HepG2 (cell line): ENCODE results near the gene NSMCE4A. TPM values are rescaled to one million over a fixed set of nuclear protein-coding genes. Genes with fewer than 3 reads are reported as not detected.

ENCODE experiments used
- CBX1 ChIP-seq: IDR thresholded peaks from one replicate; pipeline ENCODE4 v1.6.1; 2016; ENCODE audit warnings: antibody characterized with exemption, low read depth
- CEBPB ChIP-seq: IDR thresholded peaks from 2 replicates; pipeline ENCODE4 v1.6.1; 2011; ENCODE audit warnings: low read depth, low read length, improper control_type of control experiment, borderline replicate concordance
- E2F2 ChIP-seq: sonication (generic); formaldehyde crosslinking; IDR thresholded peaks from 2 replicates; pipeline ENCODE4 v1.4.0; 2020; ENCODE audit warnings: missing genetic modification reagents, borderline replicate concordance
- FOXJ3 ChIP-seq: sonication (generic); formaldehyde crosslinking; IDR thresholded peaks from 2 replicates; pipeline ENCODE4 v1.4.0; 2020; ENCODE audit warnings: missing genetic modification reagents, mild to moderate bottlenecking, borderline replicate concordance
- GZF1 ChIP-seq: sonication (generic); formaldehyde crosslinking; IDR thresholded peaks from 2 replicates; pipeline ENCODE4 v1.5.1; 2020; ENCODE audit warnings: mild to moderate bottlenecking, missing genetic modification reagents
- HNRNPL ChIP-seq: fragments of 200-400 bp; formaldehyde crosslinking; IDR thresholded peaks from 2 replicates; pipeline ENCODE4 v1.6.1; 2017; ENCODE audit warnings: mild to moderate bottlenecking, low read depth, low read length
- KDM4B ChIP-seq: sonication (generic); formaldehyde crosslinking; IDR thresholded peaks from 2 replicates; pipeline ENCODE4 v1.4.0; 2020; ENCODE audit warnings: missing genetic modification reagents
- MEF2D ChIP-seq: sonication (generic); formaldehyde crosslinking; IDR thresholded peaks from 2 replicates; pipeline ENCODE4 v1.5.1; 2020; ENCODE audit warnings: mild to moderate bottlenecking, missing genetic modification reagents
- PTBP1 ChIP-seq: fragments of 200-400 bp; formaldehyde crosslinking; IDR thresholded peaks from 2 replicates; pipeline ENCODE4 v1.6.1; 2018; ENCODE audit warnings: low read length, low read depth; ENCODE audit not compliant: poor library complexity, severe bottlenecking
- RBM22 ChIP-seq: fragments of 200-400 bp; formaldehyde crosslinking; optimal IDR thresholded peaks from 2 replicates; pipeline ENCODE3; 2017; ENCODE audit warnings: mild to moderate bottlenecking, low read length, moderate library complexity
- RXRA ChIP-seq: sonication (generic); formaldehyde crosslinking; IDR thresholded peaks from 2 replicates; pipeline ENCODE4 v1.5.1; 2020; ENCODE audit warnings: missing genetic modification reagents
- TBX2 ChIP-seq: sonication (generic); formaldehyde crosslinking; IDR thresholded peaks from 2 replicates; pipeline ENCODE4 v1.5.0; 2020; ENCODE audit warnings: missing genetic modification reagents, mild to moderate bottlenecking, borderline replicate concordance
- ZNF143 ChIP-seq: sonication (generic); formaldehyde crosslinking; IDR thresholded peaks from 2 replicates; pipeline ENCODE4 v1.4.0; 2020; ENCODE audit warnings: missing genetic modification reagents
- ZNF20 ChIP-seq: sonication (generic); formaldehyde crosslinking; IDR thresholded peaks from 2 replicates; pipeline ENCODE4 v1.4.0; 2020; ENCODE audit warnings: mild to moderate bottlenecking, moderate library complexity, missing genetic modification reagents
- ZNF234 ChIP-seq: sonication (generic); formaldehyde crosslinking; conservative IDR thresholded peaks from 2 replicates; pipeline ENCODE4 v1.5.1; 2020; ENCODE audit warnings: mild to moderate bottlenecking, missing genetic modification reagents
- ZNF660 ChIP-seq: sonication (generic); formaldehyde crosslinking; IDR thresholded peaks from 2 replicates; pipeline ENCODE4 v1.5.1; 2020; ENCODE audit warnings: mild to moderate bottlenecking, low read depth, missing genetic modification reagents, borderline replicate concordance
- ZNF678 ChIP-seq: sonication (generic); formaldehyde crosslinking; IDR thresholded peaks from 2 replicates; pipeline ENCODE4 v1.4.0; 2020; ENCODE audit warnings: mild to moderate bottlenecking, missing genetic modification reagents
- ZNF773 ChIP-seq: sonication (generic); formaldehyde crosslinking; IDR thresholded peaks from 2 replicates; pipeline ENCODE4 v1.4.0; 2020; ENCODE audit warnings: missing genetic modification reagents, borderline replicate concordance
- ZNF775 ChIP-seq: sonication (generic); formaldehyde crosslinking; IDR thresholded peaks from 2 replicates; pipeline ENCODE4 v1.4.0; 2020; ENCODE audit warnings: missing genetic modification reagents, mild to moderate bottlenecking, moderate library complexity, borderline replicate concordance
- ZNF788 ChIP-seq: sonication (generic); formaldehyde crosslinking; IDR thresholded peaks from 2 replicates; pipeline ENCODE4 v1.5.0; 2020; ENCODE audit warnings: mild to moderate bottlenecking, missing genetic modification reagents, borderline replicate concordance
- ZNF841 ChIP-seq: sonication (generic); formaldehyde crosslinking; IDR thresholded peaks from 2 replicates; pipeline ENCODE4 v1.8.1; 2023; ENCODE audit warnings: missing genetic modification reagents, borderline replicate concordance
- ZSCAN20 ChIP-seq: sonication (generic); formaldehyde crosslinking; IDR thresholded peaks from 2 replicates; pipeline ENCODE4 v1.4.0; 2020; ENCODE audit warnings: missing genetic modification reagents, mild to moderate bottlenecking, borderline replicate concordance
- polyA plus RNA-seq, 8 experiments: library from polyadenylated mRNA; depleted of rRNA in 3 of 8; stranded (reverse) in 7 of 8; unstranded in 1 of 8; fragments of >200 nt; fragmentation: Illumina TruSeq in 4 of 8; extraction: Trizol in 4 of 8; gene quantifications; 2 replicates each; pipeline versions ENCODE4 v1.2.1 to v1.2.3, GENCODE V29; 2011 to 2016; ENCODE audit warnings: low read depth in 4 of 8, missing spikeins in 1 of 8, mixed read lengths in 1 of 8; ENCODE audit not compliant: insufficient read depth in 1 of 8
- total RNA-seq, 5 experiments: library from RNA; depleted of rRNA; stranded (reverse); fragments of >200 nt; fragmentation: Illumina TruSeq; extraction: Trizol; gene quantifications; 2 replicates each; pipeline ENCODE4 v1.2.3, GENCODE V29; 2016; ENCODE audit warnings: low read depth in 1 of 5
- TF ChIP-seq, protein P1 (sequence below): sonication (generic); formaldehyde crosslinking; IDR thresholded peaks from 2 replicates; pipeline ENCODE4 v1.8.0; 2022; ENCODE audit warnings: low read depth, missing genetic modification reagents
- TF ChIP-seq, protein P2 (sequence below): sonication (generic); formaldehyde crosslinking; IDR thresholded peaks from 2 replicates; pipeline ENCODE4 v1.5.0; 2020; ENCODE audit warnings: mild to moderate bottlenecking, missing genetic modification reagents
- TF ChIP-seq, protein P3 (sequence below): sonication (generic); formaldehyde crosslinking; IDR thresholded peaks from 2 replicates; pipeline ENCODE4 v1.4.0; 2020; ENCODE audit warnings: mild to moderate bottlenecking, missing genetic modification reagents

The NSMCE4A gene
- total and polyA plus RNA-seq, 2 of the 13 experiments (the other 11 are each of a cell fraction or from before 2014, with no cell fraction given), result 61.1 to 91.6 TPM

DNA sequence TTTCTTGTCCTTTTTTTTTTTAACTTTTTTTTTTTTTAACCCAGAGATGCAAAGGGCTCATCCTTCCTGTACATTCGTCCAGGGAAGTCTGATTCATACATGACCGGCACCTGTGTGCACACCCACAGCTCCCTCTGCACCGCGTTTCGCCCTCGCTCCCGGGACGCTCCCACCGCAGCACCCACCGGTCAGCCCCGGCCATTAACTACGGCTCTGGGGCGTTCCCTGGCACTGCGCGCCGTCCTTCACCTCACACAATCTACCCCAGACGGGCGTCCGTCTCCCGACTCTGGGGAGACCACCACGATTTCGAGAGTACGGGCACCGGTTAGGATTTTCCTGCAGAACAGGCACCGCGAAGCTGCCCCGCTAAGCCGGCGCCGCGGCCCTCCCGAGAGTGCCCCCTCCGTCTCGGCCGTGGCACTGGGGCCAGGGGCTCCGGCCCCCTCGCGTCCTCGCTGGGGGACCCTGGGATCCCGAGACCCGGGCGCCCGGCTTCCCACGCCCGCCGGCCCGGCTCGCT, 47.6 kb downstream of the NSMCE4A start (continued):
- TF ChIP-seq, protein P1, sequence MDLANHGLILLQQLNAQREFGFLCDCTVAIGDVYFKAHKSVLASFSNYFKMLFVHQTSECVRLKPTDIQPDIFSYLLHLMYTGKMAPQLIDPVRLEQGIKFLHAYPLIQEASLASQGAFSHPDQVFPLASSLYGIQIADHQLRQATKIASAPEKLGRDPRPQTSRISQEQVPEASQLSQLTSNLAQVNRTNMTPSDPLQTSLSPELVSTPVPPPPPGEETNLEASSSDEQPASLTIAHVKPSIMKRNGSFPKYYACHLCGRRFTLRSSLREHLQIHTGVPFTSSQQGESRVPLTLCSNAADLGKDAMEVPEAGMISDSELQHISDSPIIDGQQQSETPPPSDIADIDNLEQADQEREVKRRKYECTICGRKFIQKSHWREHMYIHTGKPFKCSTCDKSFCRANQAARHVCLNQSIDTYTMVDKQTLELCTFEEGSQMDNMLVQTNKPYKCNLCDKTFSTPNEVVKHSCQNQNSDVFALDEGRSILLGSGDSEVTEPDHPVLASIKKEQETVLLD (CRISPR knock-in tag), result no peak
- TF ChIP-seq, protein P2, sequence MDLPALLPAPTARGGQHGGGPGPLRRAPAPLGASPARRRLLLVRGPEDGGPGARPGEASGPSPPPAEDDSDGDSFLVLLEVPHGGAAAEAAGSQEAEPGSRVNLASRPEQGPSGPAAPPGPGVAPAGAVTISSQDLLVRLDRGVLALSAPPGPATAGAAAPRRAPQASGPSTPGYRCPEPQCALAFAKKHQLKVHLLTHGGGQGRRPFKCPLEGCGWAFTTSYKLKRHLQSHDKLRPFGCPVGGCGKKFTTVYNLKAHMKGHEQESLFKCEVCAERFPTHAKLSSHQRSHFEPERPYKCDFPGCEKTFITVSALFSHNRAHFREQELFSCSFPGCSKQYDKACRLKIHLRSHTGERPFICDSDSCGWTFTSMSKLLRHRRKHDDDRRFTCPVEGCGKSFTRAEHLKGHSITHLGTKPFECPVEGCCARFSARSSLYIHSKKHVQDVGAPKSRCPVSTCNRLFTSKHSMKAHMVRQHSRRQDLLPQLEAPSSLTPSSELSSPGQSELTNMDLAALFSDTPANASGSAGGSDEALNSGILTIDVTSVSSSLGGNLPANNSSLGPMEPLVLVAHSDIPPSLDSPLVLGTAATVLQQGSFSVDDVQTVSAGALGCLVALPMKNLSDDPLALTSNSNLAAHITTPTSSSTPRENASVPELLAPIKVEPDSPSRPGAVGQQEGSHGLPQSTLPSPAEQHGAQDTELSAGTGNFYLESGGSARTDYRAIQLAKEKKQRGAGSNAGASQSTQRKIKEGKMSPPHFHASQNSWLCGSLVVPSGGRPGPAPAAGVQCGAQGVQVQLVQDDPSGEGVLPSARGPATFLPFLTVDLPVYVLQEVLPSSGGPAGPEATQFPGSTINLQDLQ (CRISPR knock-in tag), result 0 out of 2 replicates have a peak, but pooled peaks have one; percentile 26
- TF ChIP-seq CEBPB (no peak), ZNF660 (no peak), RBM22 (no peak), ZNF678 (no peak), PTBP1 (peak; percentile 41), TBX2 (CRISPR knock-in tag) (no peak; the same call in 1 of the 2 replicates), CBX1 (peak; percentile 34), HNRNPL (0 out of 2 replicates have a peak, but pooled peaks have one; percentile 43), ZSCAN20 (CRISPR knock-in tag) (0 out of 2 replicates have a peak, but pooled peaks have one; percentile 53), ZNF841 (CRISPR knock-in tag) (no peak), ZNF788 (CRISPR knock-in tag) (0 out of 2 replicates have a peak, but pooled peaks have one; percentile 41), KDM4B (0 out of 2 replicates have a peak, but pooled peaks have one; percentile 41), RXRA (CRISPR knock-in tag) (peak; percentile 33; the same call in 1 of the 2 replicates), E2F2 (CRISPR knock-in tag) (no peak), ZNF775 (CRISPR knock-in tag) (0 out of 2 replicates have a peak, but pooled peaks have one; percentile 26), ZNF773 (no peak; the same call in 1 of the 2 replicates), ZNF20 (CRISPR knock-in tag) (0 out of 2 replicates have a peak, but pooled peaks have one; percentile 25), GZF1 (CRISPR knock-in tag) (no peak), FOXJ3 (CRISPR knock-in tag) (no peak), MEF2D (no peak; the same call in 1 of the 2 replicates), ZNF234 (CRISPR knock-in tag) (no peak), ZNF143 (CRISPR knock-in tag) (no peak)
- TF ChIP-seq, protein P3, sequence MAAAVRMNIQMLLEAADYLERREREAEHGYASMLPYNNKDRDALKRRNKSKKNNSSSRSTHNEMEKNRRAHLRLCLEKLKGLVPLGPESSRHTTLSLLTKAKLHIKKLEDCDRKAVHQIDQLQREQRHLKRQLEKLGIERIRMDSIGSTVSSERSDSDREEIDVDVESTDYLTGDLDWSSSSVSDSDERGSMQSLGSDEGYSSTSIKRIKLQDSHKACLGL (CRISPR knock-in tag), result no peak
